Breast epithelium (tissue), 4 donors: ENCODE results near the gene FGF5. TPM values are rescaled to one million over a fixed set of nuclear protein-coding genes. Genes with fewer than 3 reads are reported as not detected.

Source experiments
- DNase-seq, 2 donors: peaks; one replicate each; pipeline ENCODE4 v3.0.0-alpha.2; 2019; ENCODE audit warnings: low spot score in 2 of 2
- H3K27ac ChIP-seq, 2 donors: fragments of 200-600 bp; sonication (generic) in 1 of 2; one replicate each; pipeline ENCODE4 v1.5.1; 2016 to 2019; ENCODE audit warnings: mild to moderate bottlenecking in 1 of 2
- H3K27me3 ChIP-seq, 2 donors: fragments of 200-600 bp; sonication (generic) in 1 of 2; one replicate each; pipeline versions ENCODE4 v1.5.1 to v1.6.0; 2017 to 2019; ENCODE audit warnings: control low read depth in 1 of 2, mild to moderate bottlenecking in 1 of 2
- H3K36me3 ChIP-seq: fragments of 200-600 bp; one replicate; pipeline ENCODE4 v1.5.1; 2019
- H3K4me1 ChIP-seq, 2 donors: fragments of 200-600 bp; sonication (generic); one replicate each; pipeline ENCODE4 v1.5.1; 2016 to 2019; ENCODE audit warnings: control low read depth in 1 of 2
- H3K4me3 ChIP-seq, 3 donors: fragments of 200-600 bp; sonication (generic); 1 replicate in 2 of 3; 2 replicates in 1 of 3; pipeline ENCODE4 v1.5.1; 2016 to 2019; ENCODE audit warnings: mild to moderate bottlenecking in 3 of 3, moderate library complexity in 2 of 3
- H3K9me3 ChIP-seq, 2 donors: fragments of 200-600 bp; sonication (generic) in 1 of 2; one replicate each; pipeline ENCODE4 v1.5.1; 2016 to 2019; ENCODE audit warnings: control low read depth in 1 of 2
- CTCF ChIP-seq, 3 donors: fragments of 450-650 bp; IDR thresholded peaks; one replicate each; pipeline ENCODE4 v1.5.1; 2016 to 2017; ENCODE audit warnings: antibody characterized with exemption in 3 of 3, mild to moderate bottlenecking in 3 of 3, moderate library complexity in 3 of 3
- POLR2A ChIP-seq: fragments of 450-650 bp; IDR thresholded peaks from one replicate; pipeline ENCODE4 v1.6.1; 2016; ENCODE audit warnings: antibody characterized with exemption, mild to moderate bottlenecking, moderate library complexity
- POLR2AphosphoS5 ChIP-seq, 3 donors: sonication (generic); formaldehyde crosslinking; IDR thresholded peaks; one replicate each; pipeline ENCODE4 v1.6.1; 2017; ENCODE audit warnings: antibody characterized with exemption in 3 of 3
- intact Hi-C: fragments of 100-400 bp; cut with DNase I; formaldehyde crosslinking; loops from one replicate; pipeline ENCODE4 v1.15.1; 2023; ENCODE audit warnings: low total_unique reads
- total RNA-seq, 3 donors: library from RNA; depleted of rRNA; stranded (reverse); fragments of >200 nt; gene quantifications; one replicate each; pipeline ENCODE4 v1.1.0, GENCODE V29; 2016

Gene FGF5, protein sequence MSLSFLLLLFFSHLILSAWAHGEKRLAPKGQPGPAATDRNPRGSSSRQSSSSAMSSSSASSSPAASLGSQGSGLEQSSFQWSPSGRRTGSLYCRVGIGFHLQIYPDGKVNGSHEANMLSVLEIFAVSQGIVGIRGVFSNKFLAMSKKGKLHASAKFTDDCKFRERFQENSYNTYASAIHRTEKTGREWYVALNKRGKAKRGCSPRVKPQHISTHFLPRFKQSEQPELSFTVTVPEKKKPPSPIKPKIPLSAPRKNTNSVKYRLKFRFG
- not detected for total RNA-seq

- H3K27me3 ChIP-seq, result peaks cover 0 to 72% of the 10 kb centered on the region in 2 donors
- intact Hi-C loops, result no loop called here
- H3K36me3 ChIP-seq, result no peaks in the 10 kb centered on the region
- no peaks in the 10 kb centered on the region for H3K9me3 ChIP-seq
- no peaks in the 10 kb centered on the region for H3K4me1 ChIP-seq
- no peak within 1 kb of the TSS for H3K27ac ChIP-seq
- TF ChIP-seq POLR2A, result no peak
- no peak for TF ChIP-seq CTCF (IDR thresholded peaks at IDR 0.05)
- TF ChIP-seq POLR2AphosphoS5 (IDR thresholded peaks at IDR 0.05), result no peak
- DNase-seq, result no peak
- H3K4me3 ChIP-seq, result peak within 1 kb of the TSS; percentile 38 to 64 (median 39)
Observed at GRCh38 chr4:80266253-80266901, at the start of gene FGF5. FGF5 (plus strand) TSS chr4:80266664; CDS start chr4:80266825, 161 bp downstream.

DNA sequence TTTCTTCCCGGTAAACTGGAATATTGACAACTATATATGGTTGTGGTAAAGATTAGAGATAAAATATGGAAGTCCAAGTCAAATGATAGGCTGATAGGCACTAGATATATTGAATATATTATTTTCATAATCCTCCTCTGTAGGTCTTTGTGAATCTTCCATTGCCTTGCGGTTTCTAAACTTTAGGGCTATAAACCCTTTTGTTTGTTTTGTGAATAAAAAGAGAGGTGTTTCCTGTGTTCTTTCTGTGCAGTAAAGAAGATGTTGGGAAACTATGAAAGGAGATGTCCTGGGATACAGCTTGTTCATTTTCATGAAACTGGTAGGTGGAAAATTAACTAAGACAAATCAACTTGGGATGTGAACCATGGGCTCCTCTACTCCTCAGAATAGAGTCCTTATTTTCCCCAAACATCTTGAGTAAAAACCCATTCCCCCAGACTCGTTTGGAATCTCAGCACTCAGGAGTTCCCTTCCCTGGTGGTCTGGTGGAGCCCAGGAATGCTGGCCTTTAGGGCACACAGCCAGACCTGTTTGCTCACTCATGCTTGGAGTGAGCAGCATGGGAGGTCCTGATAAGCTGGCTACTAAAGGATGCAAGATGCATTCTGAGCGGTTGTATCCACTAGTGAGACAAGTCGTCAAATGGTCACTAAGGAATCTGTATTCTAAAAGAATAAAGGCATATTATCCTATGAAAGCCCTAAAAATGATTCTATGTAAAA is 47.0 kb upstream of the FGF5 start:
- intact Hi-C loops, result loop anchor here (10.0 kb wide), 1 partner anchor 115 kb away; the partner anchor contains the start of gene CFAP299

DNA sequence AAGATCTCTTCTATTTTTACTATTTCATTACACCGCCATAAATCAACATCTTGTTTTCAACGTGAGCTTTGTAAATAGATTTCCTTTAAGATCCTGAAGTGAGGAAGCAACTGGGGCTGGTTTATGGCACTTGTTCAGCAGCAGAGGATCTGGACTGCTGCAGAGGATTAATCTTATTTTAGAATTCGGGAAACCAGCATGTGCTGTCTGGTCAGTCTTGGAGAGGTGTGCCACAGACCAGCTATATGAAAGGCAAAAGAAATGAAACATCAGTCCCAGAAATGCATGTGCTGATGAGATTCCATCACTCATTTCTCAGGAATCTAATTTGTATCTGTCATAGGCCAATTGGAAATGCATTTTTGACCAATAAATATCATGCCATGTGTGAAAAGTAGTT is 45.8 kb upstream of the FGF5 start:
- intact Hi-C loops, result loop anchor here (10.0 kb wide), 1 partner anchor 114 kb away; the partner anchor contains the start of gene CFAP299
- TF ChIP-seq POLR2A (no peak), CTCF (IDR thresholded peaks at IDR 0.05) (no peak), POLR2AphosphoS5 (IDR thresholded peaks at IDR 0.05) (no peak)
- Histone ChIP-seq H3K4me1 (no peaks in the 10 kb centered on the region), H3K36me3 (no peaks in the 10 kb centered on the region), H3K27me3 (peaks cover 0 to 14% of the 10 kb centered on the region in 2 donors), H3K9me3 (no peaks in the 10 kb centered on the region), H3K4me3 (no peak overlapping the region), H3K27ac (no peak overlapping the region)
- DNase-seq, result no peak

More for the DNA sequence above, 47.0 kb upstream of the FGF5 start:
- Histone ChIP-seq H3K4me1 (no peaks in the 10 kb centered on the region), H3K27me3 (peaks cover 0 to 14% of the 10 kb centered on the region in 2 donors), H3K27ac (no peak overlapping the region), H3K9me3 (no peaks in the 10 kb centered on the region), H3K36me3 (no peaks in the 10 kb centered on the region), H3K4me3 (no peak overlapping the region)
- DNase-seq, result no peak
- no peak for TF ChIP-seq POLR2AphosphoS5 (IDR thresholded peaks at IDR 0.05)

DNA sequence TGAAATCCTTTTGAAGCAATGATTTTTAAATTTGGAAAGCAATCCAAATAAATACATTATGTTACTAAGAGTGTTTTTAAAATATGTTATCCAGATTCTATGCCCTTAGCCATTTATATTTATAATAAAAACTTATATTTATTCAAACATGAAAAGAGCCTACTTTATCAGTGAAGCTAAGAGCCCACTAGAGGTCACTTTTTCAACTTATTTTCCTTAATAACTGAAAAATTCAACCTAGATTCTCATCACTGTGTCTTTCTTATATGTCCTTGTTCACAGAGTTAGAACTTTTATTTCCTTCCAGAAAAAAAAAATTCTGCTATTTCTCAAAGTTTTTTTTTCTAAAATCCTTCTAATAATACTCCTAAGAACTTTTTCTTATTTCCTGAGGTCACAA is 45.3 kb upstream of the FGF5 start:
- Histone ChIP-seq H3K27ac (no peak overlapping the region), H3K4me1 (no peaks in the 10 kb centered on the region), H3K4me3 (no peak overlapping the region), H3K36me3 (no peaks in the 10 kb centered on the region), H3K9me3 (no peaks in the 10 kb centered on the region), H3K27me3 (peaks cover 0 to 14% of the 10 kb centered on the region in 2 donors)
- DNase-seq, result no peak
- intact Hi-C loops, result loop anchor here (10.0 kb wide), 1 partner anchor 114 kb away; the partner anchor contains the start of gene CFAP299
- TF ChIP-seq POLR2A (no peak), POLR2AphosphoS5 (IDR thresholded peaks at IDR 0.05) (no peak), CTCF (IDR thresholded peaks at IDR 0.05) (no peak)

DNA sequence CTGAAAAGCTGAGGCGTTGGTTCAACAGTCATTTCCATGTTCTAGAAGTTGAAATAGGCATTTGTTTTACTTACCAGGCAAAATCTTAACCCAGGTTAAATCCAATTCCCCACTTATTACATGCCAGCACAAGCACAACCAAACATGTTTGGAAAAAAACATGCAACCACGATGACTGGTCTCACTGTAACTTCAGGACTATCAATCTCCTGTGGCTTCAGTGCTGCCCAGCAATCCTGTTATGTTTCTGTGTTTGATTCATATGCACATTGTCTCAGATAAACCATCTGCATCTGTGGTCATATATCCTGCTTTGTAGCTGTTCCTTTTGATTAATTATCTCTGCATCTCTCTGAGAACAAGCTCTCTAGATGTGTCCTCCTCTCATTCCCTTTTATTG is 40.9 kb upstream of the FGF5 start:
- TF ChIP-seq POLR2A (no peak), CTCF (IDR thresholded peaks at IDR 0.05) (no peak), POLR2AphosphoS5 (IDR thresholded peaks at IDR 0.05) (no peak)
- intact Hi-C loops, result loop anchor here (10.0 kb wide), 1 partner anchor 109 kb away; the partner anchor contains the start of gene CFAP299

More for the DNA sequence above, 40.9 kb upstream of the FGF5 start:
- Histone ChIP-seq H3K4me3 (no peak overlapping the region), H3K36me3 (no peaks in the 10 kb centered on the region), H3K4me1 (no peaks in the 10 kb centered on the region), H3K9me3 (no peaks in the 10 kb centered on the region), H3K27me3 (peaks cover 0 to 4% of the 10 kb centered on the region in 2 donors), H3K27ac (no peak overlapping the region)
- DNase-seq, result no peak
